ENCODE results near the gene SLAMF9. TPM values are rescaled to one million over a fixed set of nuclear protein-coding genes. Genes with fewer than 3 reads are reported as not detected.

SLAMF9 gene
- total RNA-seq, 1 experiment from 2014 or later: 0.94 TPM

DNA sequence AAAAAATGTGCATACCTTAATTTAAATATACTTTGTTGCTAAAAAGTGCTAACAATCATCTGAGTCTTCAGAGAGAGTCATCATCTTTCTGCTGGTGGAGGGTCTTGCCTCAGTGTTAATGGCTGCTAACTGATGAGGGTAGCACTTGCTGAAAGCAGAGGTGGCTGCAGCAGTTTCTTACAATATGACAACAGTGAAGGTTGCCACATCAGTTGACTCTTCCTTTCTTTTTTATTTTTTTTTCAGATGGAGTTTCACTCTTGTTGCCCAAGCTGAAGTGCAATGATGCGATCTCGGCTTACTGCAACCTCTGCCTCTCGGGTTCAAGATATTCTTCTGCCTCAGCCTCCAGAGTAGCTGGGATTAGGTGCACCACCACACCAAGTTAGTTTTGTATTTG lies 51.5 kb downstream of the SLAMF9 start:
- Histone ChIP-seq H3F3A (ENCODE audit: insufficient read depth, low read depth) (peaks cover 43% of the 10 kb centered on the region), H3K27me3 (ENCODE audit: insufficient read depth, low read depth) (no peaks in the 10 kb centered on the region), H3K4me2 (no peak overlapping the region), H3K36me3 (ENCODE audit: low read depth) (no peaks in the 10 kb centered on the region), H3K4me1 (replicated peaks; ENCODE audit: insufficient read depth) (peaks cover 50% of the 10 kb centered on the region), H3K79me2 (ENCODE audit: low read depth) (no peaks in the 10 kb centered on the region), H3K9me2 (ENCODE audit: insufficient read depth) (no peaks in the 10 kb centered on the region), H3K4me3 (no peak overlapping the region), H3K9me3 (ENCODE audit: insufficient read depth, low read depth) (peaks cover 6% of the 10 kb centered on the region; the same call in 1 of the 2 replicates), H3K27ac (no peak overlapping the region), H4K20me1 (ENCODE audit: insufficient read depth) (no peaks in the 10 kb centered on the region), H2AFZ (no peak overlapping the region)
- intact Hi-C loops (cut with micrococcal nuclease; ENCODE audit: unreplicated experiment): loop anchor here (10.0 kb wide), 1 partner anchor 192 kb away; the partner anchor contains the start of gene IGSF8
- ChIA-PET POLR2A (ENCODE audit: unreplicated experiment) (no interaction called here), CTCF (no interaction called here)
- TF ChIP-seq, protein P1, sequence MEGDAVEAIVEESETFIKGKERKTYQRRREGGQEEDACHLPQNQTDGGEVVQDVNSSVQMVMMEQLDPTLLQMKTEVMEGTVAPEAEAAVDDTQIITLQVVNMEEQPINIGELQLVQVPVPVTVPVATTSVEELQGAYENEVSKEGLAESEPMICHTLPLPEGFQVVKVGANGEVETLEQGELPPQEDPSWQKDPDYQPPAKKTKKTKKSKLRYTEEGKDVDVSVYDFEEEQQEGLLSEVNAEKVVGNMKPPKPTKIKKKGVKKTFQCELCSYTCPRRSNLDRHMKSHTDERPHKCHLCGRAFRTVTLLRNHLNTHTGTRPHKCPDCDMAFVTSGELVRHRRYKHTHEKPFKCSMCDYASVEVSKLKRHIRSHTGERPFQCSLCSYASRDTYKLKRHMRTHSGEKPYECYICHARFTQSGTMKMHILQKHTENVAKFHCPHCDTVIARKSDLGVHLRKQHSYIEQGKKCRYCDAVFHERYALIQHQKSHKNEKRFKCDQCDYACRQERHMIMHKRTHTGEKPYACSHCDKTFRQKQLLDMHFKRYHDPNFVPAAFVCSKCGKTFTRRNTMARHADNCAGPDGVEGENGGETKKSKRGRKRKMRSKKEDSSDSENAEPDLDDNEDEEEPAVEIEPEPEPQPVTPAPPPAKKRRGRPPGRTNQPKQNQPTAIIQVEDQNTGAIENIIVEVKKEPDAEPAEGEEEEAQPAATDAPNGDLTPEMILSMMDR (conservative IDR thresholded peaks at IDR 0.05): no peak
- no peak for TF ChIP-seq EZH2 (IDR thresholded peaks at IDR 0.05; ENCODE audit: low read depth)
- no peak for DNase-seq
- BruUV-seq (replicated peaks): no TSS peak

Other genes starting within 250 kb of the SLAMF9 start
- not detected in 2 replicates for gene CRP, start 239.6 kb downstream of the SLAMF9 start, total RNA-seq (2021)
- 33.1 and 50.4 TPM in 2 replicates for gene DUSP23, start 173.3 kb downstream of the SLAMF9 start, total RNA-seq (2021)
- gene FCRL6, start 151.9 kb downstream of the SLAMF9 start, total RNA-seq (2021): not detected in 2 replicates
- not detected in 2 replicates for gene SLAMF8, start 127.4 kb downstream of the SLAMF9 start, total RNA-seq (2021)
- gene VSIG8, start 91.6 kb downstream of the SLAMF9 start, total RNA-seq (2021): not detected in 2 replicates
- gene CFAP45, start 54.1 kb downstream of the SLAMF9 start, total RNA-seq (2021): 8.2 and 9.3 TPM in 2 replicates
- gene TAGLN2, start 28.7 kb downstream of the SLAMF9 start, total RNA-seq (2021): 473 and 481 TPM in 2 replicates
- gene IGSF9, start 8.6 kb downstream of the SLAMF9 start, total RNA-seq (2021): 22.9 and 23.4 TPM in 2 replicates
- gene PIGM, start 77.8 kb upstream of the SLAMF9 start, total RNA-seq (2021): 3.3 and 4.0 TPM in 2 replicates
- not detected in 2 replicates for gene KCNJ10, start 115.9 kb upstream of the SLAMF9 start, total RNA-seq (2021)
- not detected in 2 replicates for gene KCNJ9, start 127.3 kb upstream of the SLAMF9 start, total RNA-seq (2021)
- gene IGSF8, start 144.4 kb upstream of the SLAMF9 start, total RNA-seq (2021): 27.4 and 38.0 TPM in 2 replicates
- gene ATP1A2, start 161.5 kb upstream of the SLAMF9 start, total RNA-seq (2021): 1.1 TPM in 2 replicates
- not detected in 2 replicates for gene ATP1A4, start 197.4 kb upstream of the SLAMF9 start, total RNA-seq (2021)
- not detected in 2 replicates for gene CASQ1, start 236.3 kb upstream of the SLAMF9 start, total RNA-seq (2021)